Endothelial cell of umbilical vein (primary cell): ENCODE data around the gene DAP3. TPM values are rescaled to one million over a fixed set of nuclear protein-coding genes. Genes with fewer than 3 reads are reported as not detected.
"Not testable (repeated sequence)": the region's sequence is repeated elsewhere in the genome, so short reads cannot be mapped to it uniquely, and the experiment has no call there.

Source experiments
- BruUV-seq: library from RNA; stranded (reverse); fragments of 400-500 nt; replicated peaks from 2 replicates; lab custom pipeline; 2021; lab: Mats Ljungman, UMichigan
- CTCF ChIA-PET: fragments of 300-600, 350-600 bp; sonication (Branson Sonifier 250); formaldehyde crosslinking; loops from one replicate; lab custom pipeline; 2021; ENCODE audit warnings: antibody characterized with exemption, inconsistent platforms; lab: Charles Lee
- POLR2A ChIA-PET: fragments of 300-600, 350-600 bp; sonication (Branson Sonifier 250); formaldehyde crosslinking; loops from one replicate; lab custom pipeline; 2021; ENCODE audit warnings: antibody characterized with exemption, inconsistent platforms; lab: Charles Lee
- DNase-seq: peaks from one replicate; pipeline ENCODE4 v3.0.0-alpha.2; 2011; ENCODE audit warnings: low read depth, low spot score
- FAIRE-seq: peaks from 2 replicates; lab custom pipeline; 2011; peaks lifted over from hg19 to GRCh38; lab: Jason Lieb, UNC
- H2AFZ ChIP-seq: 2 replicates; pipeline ENCODE4 v1.6.0; 2012; ENCODE audit warnings: low read depth, low read length, control low read depth, inconsistent platforms
- H3K27ac ChIP-seq: 2 replicates; pipeline ENCODE4 v1.5.1; 2011; ENCODE audit warnings: low read depth, mild to moderate bottlenecking, control low read depth, low read length, moderate library complexity; ENCODE audit not compliant: insufficient read depth
- H3K27me3 ChIP-seq, 2 experiments: 2 replicates each; pipeline versions ENCODE4 v1.6.0 to v1.6.1; 2011; ENCODE audit warnings: low read length in 2 of 2, mixed read lengths in 1 of 2; ENCODE audit not compliant: control insufficient read depth in 2 of 2, insufficient read depth in 2 of 2
- H3K36me3 ChIP-seq, 2 experiments: 2 replicates in 1 of 2; 3 replicates in 1 of 2; pipeline ENCODE4 v1.5.1; 2011; ENCODE audit warnings: low read length in 2 of 2, mild to moderate bottlenecking in 1 of 2, moderate library complexity in 1 of 2; ENCODE audit not compliant: control insufficient read depth in 2 of 2, insufficient read depth in 2 of 2; ENCODE audit errors: extremely low read depth in 1 of 2
- H3K4me1 ChIP-seq: 3 replicates; pipeline ENCODE4 v1.5.1; 2011; ENCODE audit warnings: mild to moderate bottlenecking, low read length; ENCODE audit not compliant: control insufficient read depth, insufficient read depth; ENCODE audit errors: extremely low read depth
- H3K4me2 ChIP-seq: 2 replicates; pipeline ENCODE4 v1.6.1; 2011; ENCODE audit warnings: low read length, control low read depth, mixed read lengths; ENCODE audit not compliant: insufficient read depth
- H3K4me3 ChIP-seq, 3 experiments: fragments of 200-600 bp in 1 of 3; sonication (generic), shearing (Covaris generic) in 1 of 3; replicated peaks in 1 of 3; 2 replicates each; pipeline ENCODE4 v1.5.1; 2011 to 2016; ENCODE audit warnings: control low read depth in 3 of 3, low read length in 3 of 3, mild to moderate bottlenecking in 2 of 3, inconsistent platforms in 1 of 3, low read depth in 1 of 3, moderate library complexity in 1 of 3; ENCODE audit not compliant: insufficient read depth in 1 of 3
- H3K79me2 ChIP-seq: 2 replicates; pipeline ENCODE4 v1.6.0; 2012; ENCODE audit warnings: low read length, inconsistent platforms; ENCODE audit not compliant: control insufficient read depth, insufficient read depth
- H3K9ac ChIP-seq: replicated peaks from 2 replicates; pipeline ENCODE3; 2011; ENCODE audit warnings: low read length, control low read depth; ENCODE audit not compliant: insufficient read depth; ENCODE audit errors: extremely low read depth
- H3K9me1 ChIP-seq: replicated peaks from 3 replicates; pipeline ENCODE4 v1.6.0; 2011; ENCODE audit warnings: mild to moderate bottlenecking, low read length; ENCODE audit not compliant: control insufficient read depth, insufficient read depth; ENCODE audit errors: extremely low read depth
- H3K9me3 ChIP-seq: replicated peaks from 2 replicates; pipeline ENCODE4 v1.5.1; 2012; ENCODE audit warnings: low read length, inconsistent platforms; ENCODE audit not compliant: control insufficient read depth, insufficient read depth
- H4K20me1 ChIP-seq: replicated peaks from 2 replicates; pipeline ENCODE3; 2011; ENCODE audit warnings: mild to moderate bottlenecking, low read length; ENCODE audit not compliant: control insufficient read depth, insufficient read depth; ENCODE audit errors: extremely low read depth
- EZH2 ChIP-seq: IDR thresholded peaks from 2 replicates; pipeline ENCODE4 v1.6.1; 2012; ENCODE audit warnings: borderline replicate concordance, low read depth, mild to moderate bottlenecking, moderate library complexity, low read length, inconsistent platforms; ENCODE audit not compliant: severe bottlenecking
- FOS ChIP-seq: IDR thresholded peaks from 2 replicates; pipeline ENCODE4 v1.6.1; 2011; ENCODE audit warnings: mild to moderate bottlenecking, low read length, moderate library complexity, borderline replicate concordance; ENCODE audit not compliant: insufficient read depth
- GATA2 ChIP-seq: IDR thresholded peaks from 2 replicates; pipeline ENCODE4 v1.7.0; 2011; ENCODE audit warnings: low read depth, mild to moderate bottlenecking, moderate library complexity, mixed read lengths, low read length; ENCODE audit not compliant: insufficient read length, insufficient read depth
- JUN ChIP-seq: IDR thresholded peaks from 2 replicates; pipeline ENCODE4 v1.6.1; 2011; ENCODE audit warnings: borderline replicate concordance, low read depth; ENCODE audit not compliant: insufficient read length, insufficient read depth
- MYC ChIP-seq: IDR thresholded peaks from one replicate; pipeline ENCODE4 v1.6.1; 2011; ENCODE audit warnings: mild to moderate bottlenecking, low read depth, low read length
- POLR2A ChIP-seq: IDR thresholded peaks from 2 replicates; pipeline ENCODE4 v1.6.1; 2012; ENCODE audit warnings: low read depth, mild to moderate bottlenecking, control low read depth, low read length
- POLR2AphosphoS5 ChIP-seq: IDR thresholded peaks from 2 replicates; pipeline ENCODE4 v1.6.1; 2012; ENCODE audit warnings: low read depth, mild to moderate bottlenecking, control low read depth, low read length, moderate library complexity; ENCODE audit not compliant: insufficient read depth
- dilution Hi-C: fragments of 300-500 bp; cut with MboI; formaldehyde crosslinking; loops from one replicate; pipeline ENCODE4 v1.15.0; 2019; ENCODE audit warnings: low sequenced_read_pairs; ENCODE audit not compliant: extremely low pct_ligation_motif_present
- intact Hi-C: fragments of 100-400 bp; cut with micrococcal nuclease; formaldehyde crosslinking; loops from one replicate; pipeline ENCODE4 v1.10.0; 2022
- polyA plus RNA-seq, 4 experiments: library from polyadenylated mRNA; depleted of rRNA in 3 of 4; stranded (reverse) in 3 of 4; unstranded in 1 of 4; fragments of >200 nt; gene quantifications; 2 replicates each; pipeline versions ENCODE4 v1.2.1 to v1.2.3, GENCODE V29; 2011 to 2012; ENCODE audit warnings: missing spikeins in 1 of 4
- total RNA-seq: library from RNA; stranded (reverse); gene quantifications from 2 replicates; pipeline ENCODE4 v1.2.3, GENCODE V29; 2021
- TF ChIP-seq, protein P1 (sequence below), 2 donors: IDR thresholded peaks; 1 replicate in 1 of 2; 2 replicates in 1 of 2; pipeline ENCODE4 v1.5.1; 2011; ENCODE audit warnings: low read length in 2 of 2, mild to moderate bottlenecking in 2 of 2, moderate library complexity in 2 of 2, control low read depth in 1 of 2, inconsistent platforms in 1 of 2, low read depth in 1 of 2; ENCODE audit not compliant: insufficient read depth in 1 of 2; ENCODE audit errors: extremely low read depth in 1 of 2
- TF ChIP-seq, protein P2 (sequence below): IDR thresholded peaks from 2 replicates; pipeline ENCODE4 v1.6.1; 2011; ENCODE audit not compliant: insufficient read depth, insufficient read length

Gene DAP3
- total and polyA plus RNA-seq, 2 donors (not counting 3 experiments of a cell fraction or from before 2014, with no cell fraction given) = 86.5 to 104 TPM

DNA sequence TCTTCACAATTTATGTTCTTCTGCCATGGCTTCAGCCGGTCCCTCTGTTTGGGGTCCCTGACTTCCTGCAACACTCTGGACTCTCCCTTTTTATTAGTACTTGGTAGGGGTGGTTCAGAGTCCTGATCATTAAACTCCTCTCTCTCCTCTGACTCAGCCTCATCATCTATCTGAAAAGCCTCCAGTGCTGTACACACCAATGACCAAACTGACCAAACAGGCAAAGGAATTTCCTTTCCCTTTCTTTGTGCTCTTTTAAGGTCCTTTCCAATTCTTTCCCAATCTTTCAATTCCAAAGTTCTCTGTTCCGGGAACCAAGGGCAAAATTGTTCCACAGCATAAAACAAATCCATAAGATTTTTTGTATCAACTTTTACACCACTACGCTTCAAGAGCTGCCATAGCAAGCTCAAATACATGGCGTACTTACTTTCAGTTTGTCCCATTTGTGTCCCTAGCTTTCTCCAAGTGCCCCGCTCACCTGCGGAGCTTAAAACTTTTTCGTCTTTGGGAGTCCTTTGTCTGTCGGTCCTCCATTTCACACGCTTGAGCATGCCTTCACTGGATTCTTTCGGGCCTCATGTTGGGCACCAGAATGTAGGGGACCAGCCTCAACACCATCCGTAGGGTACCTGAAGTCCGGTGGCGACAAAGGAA, 9.6 kb downstream of the DAP3 start:
- Histone ChIP-seq H4K20me1 (no peaks in the 10 kb centered on the region), H2AFZ (no peak overlapping the region), H3K9ac (no peak overlapping the region), H3K36me3 (no peaks in the 10 kb centered on the region), H3K9me3 (no peaks in the 10 kb centered on the region), H3K27ac (no peak overlapping the region), H3K27me3 (no peaks in the 10 kb centered on the region), H3K79me2 (peaks cover 79% of the 10 kb centered on the region), H3K4me1 (no peaks in the 10 kb centered on the region), H3K4me2 (no peak overlapping the region), H3K9me1 (no peaks in the 10 kb centered on the region), H3K4me3 (no peak overlapping the region)
- ChIA-PET CTCF (no interaction called here), POLR2A (no interaction called here)
- no peak for FAIRE-seq
- DNase-seq = no peak
- TF ChIP-seq EZH2 = no peak
- TF ChIP-seq GATA2 = no peak
- TF ChIP-seq, protein P1, sequence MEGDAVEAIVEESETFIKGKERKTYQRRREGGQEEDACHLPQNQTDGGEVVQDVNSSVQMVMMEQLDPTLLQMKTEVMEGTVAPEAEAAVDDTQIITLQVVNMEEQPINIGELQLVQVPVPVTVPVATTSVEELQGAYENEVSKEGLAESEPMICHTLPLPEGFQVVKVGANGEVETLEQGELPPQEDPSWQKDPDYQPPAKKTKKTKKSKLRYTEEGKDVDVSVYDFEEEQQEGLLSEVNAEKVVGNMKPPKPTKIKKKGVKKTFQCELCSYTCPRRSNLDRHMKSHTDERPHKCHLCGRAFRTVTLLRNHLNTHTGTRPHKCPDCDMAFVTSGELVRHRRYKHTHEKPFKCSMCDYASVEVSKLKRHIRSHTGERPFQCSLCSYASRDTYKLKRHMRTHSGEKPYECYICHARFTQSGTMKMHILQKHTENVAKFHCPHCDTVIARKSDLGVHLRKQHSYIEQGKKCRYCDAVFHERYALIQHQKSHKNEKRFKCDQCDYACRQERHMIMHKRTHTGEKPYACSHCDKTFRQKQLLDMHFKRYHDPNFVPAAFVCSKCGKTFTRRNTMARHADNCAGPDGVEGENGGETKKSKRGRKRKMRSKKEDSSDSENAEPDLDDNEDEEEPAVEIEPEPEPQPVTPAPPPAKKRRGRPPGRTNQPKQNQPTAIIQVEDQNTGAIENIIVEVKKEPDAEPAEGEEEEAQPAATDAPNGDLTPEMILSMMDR (IDR thresholded peaks at IDR 0.05; ENCODE audit: extremely low read depth in 1 of 2, insufficient read depth in 1 of 2, low read depth in 1 of 2, low read length in 2 of 2) = no peak
- TF ChIP-seq JUN = no peak
- TF ChIP-seq, protein P2, sequence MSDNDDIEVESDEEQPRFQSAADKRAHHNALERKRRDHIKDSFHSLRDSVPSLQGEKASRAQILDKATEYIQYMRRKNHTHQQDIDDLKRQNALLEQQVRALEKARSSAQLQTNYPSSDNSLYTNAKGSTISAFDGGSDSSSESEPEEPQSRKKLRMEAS = no peak
- no peak for TF ChIP-seq FOS
- no peak for TF ChIP-seq POLR2AphosphoS5
- no peak for TF ChIP-seq POLR2A
- TF ChIP-seq MYC = no peak
- intact Hi-C loops = no loop called here
- no TSS peak for BruUV-seq
- dilution Hi-C loops = no loop called here

DNA sequence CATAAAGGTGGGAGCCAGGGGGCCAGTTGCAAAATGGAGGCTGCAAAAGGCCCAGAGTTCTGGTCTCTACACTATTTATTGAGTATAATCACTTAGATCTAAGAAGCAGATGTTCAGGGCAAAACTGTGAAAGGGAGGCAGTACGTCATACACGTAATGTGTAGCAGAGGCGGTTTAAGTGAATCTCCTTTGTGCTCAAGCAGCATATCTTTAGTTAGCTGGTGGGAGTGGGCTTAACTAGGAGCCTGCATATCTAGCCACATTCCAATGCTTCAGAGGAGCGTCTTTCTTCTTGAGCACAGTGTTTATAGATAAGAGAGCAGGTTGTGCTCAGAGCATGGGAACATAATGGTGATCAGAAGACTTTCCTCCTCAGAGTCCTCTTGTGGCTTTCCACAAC, 10.2 kb downstream of the DAP3 start:
- CTCF ChIA-PET, dilution Hi-C loops, H3K27me3 ChIP-seq, POLR2A ChIA-PET, H4K20me1 ChIP-seq, H3K4me2 ChIP-seq, FAIRE-seq, H3K9me1 ChIP-seq, H3K4me1 ChIP-seq, BruUV-seq, H3K27ac ChIP-seq, H3K36me3 ChIP-seq, H3K4me3 ChIP-seq, DNase-seq, H3K9me3 ChIP-seq, intact Hi-C loops, H2AFZ ChIP-seq, H3K9ac ChIP-seq: not testable (repeated sequence)
- H3K79me2 ChIP-seq = peaks cover 79% of the 10 kb centered on the region

DNA sequence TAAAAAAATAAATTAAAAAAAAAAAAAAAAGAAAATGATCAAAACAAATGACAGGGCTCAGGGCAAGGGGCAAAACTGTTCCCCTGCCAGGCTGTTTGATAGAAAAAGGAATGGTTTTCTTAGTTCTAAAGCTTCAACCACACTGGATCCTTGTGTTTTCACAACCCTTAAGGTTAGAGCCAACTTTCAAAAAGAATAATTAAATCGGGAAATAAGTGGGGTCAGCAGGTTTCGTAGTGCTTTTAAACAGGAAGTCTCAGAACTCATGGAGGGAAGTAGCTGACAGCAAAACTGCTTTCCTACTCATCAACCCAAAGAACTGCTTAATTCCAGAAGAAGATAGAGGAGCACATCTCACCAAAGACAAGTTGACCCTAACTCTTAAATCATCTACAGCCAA, 12.8 kb downstream of the DAP3 start:
- H3K9ac ChIP-seq, H3K9me1 ChIP-seq, H3K27ac ChIP-seq, H3K4me2 ChIP-seq, H4K20me1 ChIP-seq, H3K27me3 ChIP-seq, dilution Hi-C loops, H2AFZ ChIP-seq, H3K9me3 ChIP-seq, H3K4me1 ChIP-seq, BruUV-seq, intact Hi-C loops, H3K4me3 ChIP-seq, POLR2A ChIA-PET, H3K36me3 ChIP-seq, DNase-seq: not testable (repeated sequence)
- CTCF ChIA-PET = interaction anchor here (1.2 kb wide), 1 partner anchor 27 kb away, joined by 5 read pairs; no protein-coding TSS in a partner anchor
- H3K79me2 ChIP-seq = peaks cover 77% of the 10 kb centered on the region
- FAIRE-seq = peak; percentile 77
